HEK293T (cell line): Measurements from ENCODE around the gene PCDHA10.

Experiments
- CTCF ChIA-PET: fragments of 350-600 bp; formaldehyde crosslinking; extraction: SDS; loops from one replicate; lab custom pipeline; 2021; ENCODE audit warnings: antibody characterized with exemption, inconsistent platforms; lab: Yijun Ruan, JAX
- POLR2A ChIA-PET: fragments of 350-600 bp; formaldehyde crosslinking; extraction: SDS; loops from one replicate; lab custom pipeline; 2020; ENCODE audit warnings: antibody characterized with exemption, inconsistent platforms; lab: Yijun Ruan, JAX
- DNase-seq: peaks from one replicate; pipeline ENCODE4 v3.0.0; 2012; ENCODE audit warnings: mixed read lengths; ENCODE audit errors: extremely low spot score
- ARNT ChIP-seq: fragments of 450-650 bp; IDR thresholded peaks from 2 replicates; pipeline ENCODE4 v1.6.1; 2017; ENCODE audit warnings: mild to moderate bottlenecking
- BHLHE40 ChIP-seq: fragments of 450-650 bp; IDR thresholded peaks from 2 replicates; pipeline ENCODE4 v1.6.1; 2016; ENCODE audit warnings: mild to moderate bottlenecking, moderate library complexity, borderline replicate concordance
- CTBP1 ChIP-seq: fragments of 450-650 bp; IDR thresholded peaks from 2 replicates; pipeline ENCODE4 v1.6.1; 2016; ENCODE audit warnings: borderline replicate concordance
- ELF4 ChIP-seq: fragments of 450-650 bp; IDR thresholded peaks from 2 replicates; pipeline ENCODE4 v1.6.1; 2017; ENCODE audit warnings: antibody characterized with exemption
- FOXA1 ChIP-seq: fragments of 450-650 bp; IDR thresholded peaks from 2 replicates; pipeline ENCODE4 v1.6.1; 2016; ENCODE audit warnings: mild to moderate bottlenecking
- FOXK2 ChIP-seq: fragments of 450-650 bp; IDR thresholded peaks from 2 replicates; pipeline ENCODE4 v1.6.1; 2016; ENCODE audit warnings: mild to moderate bottlenecking
- FOXM1 ChIP-seq: fragments of 450-650 bp; IDR thresholded peaks from 2 replicates; pipeline ENCODE4 v1.6.1; 2017; ENCODE audit warnings: mild to moderate bottlenecking, borderline replicate concordance
- HDGF ChIP-seq: fragments of 450-650 bp; IDR thresholded peaks from 2 replicates; pipeline ENCODE4 v1.6.1; 2017; ENCODE audit warnings: antibody characterized with exemption, borderline replicate concordance
- L3MBTL2 ChIP-seq: fragments of 450-650 bp; conservative IDR thresholded peaks from 2 replicates; pipeline ENCODE4 v1.6.1; 2016; ENCODE audit warnings: mild to moderate bottlenecking
- LEF1 ChIP-seq: fragments of 450-650 bp; IDR thresholded peaks from 2 replicates; pipeline ENCODE4 v1.6.1; 2017; ENCODE audit warnings: mild to moderate bottlenecking, borderline replicate concordance
- NFRKB ChIP-seq: fragments of 450-650 bp; IDR thresholded peaks from 2 replicates; pipeline ENCODE4 v1.6.1; 2016; ENCODE audit warnings: mild to moderate bottlenecking, moderate library complexity
- PKNOX1 ChIP-seq: fragments of 450-650 bp; IDR thresholded peaks from 2 replicates; pipeline ENCODE4 v1.6.1; 2016
- SP1 ChIP-seq: fragments of 450-650 bp; IDR thresholded peaks from 2 replicates; pipeline ENCODE4 v1.6.1; 2017
- SUZ12 ChIP-seq: fragments of 450-650 bp; IDR thresholded peaks from 2 replicates; pipeline ENCODE4 v1.6.1; 2016; ENCODE audit warnings: mild to moderate bottlenecking
- TARDBP ChIP-seq: fragments of 450-650 bp; IDR thresholded peaks from 2 replicates; pipeline ENCODE4 v1.6.1; 2016
- ZNF384 ChIP-seq: fragments of 450-650 bp; IDR thresholded peaks from 2 replicates; pipeline ENCODE4 v1.6.1; 2016

Gene PCDHA10

GRCh38 chr5:140882591-140882899 lies 26.8 kb downstream of the PCDHA10 start:
- TF ChIP-seq SUZ12 (no peak), FOXK2 (no peak), L3MBTL2 (no peak), HDGF (no peak), ELF4 (no peak), NFRKB (no peak), CTBP1 (no peak), SP1 (no peak), ARNT (no peak), LEF1 (no peak), TARDBP (no peak), FOXM1 (no peak), BHLHE40 (no peak), FOXA1 (no peak), ZNF384 (no peak), PKNOX1 (no peak)
- ChIA-PET POLR2A (no interaction called here), CTCF (no interaction called here)
- DNase-seq = no peak

- TF ChIP-seq FOXM1 (no peak), SUZ12 (no peak), LEF1 (no peak)
- CTCF ChIA-PET = no interaction called here
- no peak for DNase-seq
- POLR2A ChIA-PET = no interaction called here
These were observed 27.7 kb downstream of the PCDHA10 start for GRCh38 chr5:140883373-140883772.

GRCh38 chr5:140883927-140884697 lies 28.4 kb downstream of the PCDHA10 start:
- no peak for TF ChIP-seq FOXA1
- no peak for TF ChIP-seq SP1
- TF ChIP-seq L3MBTL2 = no peak
- no peak for TF ChIP-seq FOXK2
- POLR2A ChIA-PET = no interaction called here
- CTCF ChIA-PET = no interaction called here
- no peak for DNase-seq

GRCh38 chr5:140916325-140916724 lies 60.6 kb downstream of the PCDHA10 start:
- CTCF ChIA-PET = interaction anchor here (1.2 kb wide), 1 partner anchor 9 kb away, joined by 3 read pairs; the partner anchor contains the start of gene PCDHAC1
- POLR2A ChIA-PET = no interaction called here
- TF ChIP-seq FOXM1 = no peak
- no peak for TF ChIP-seq ELF4
- no peak for TF ChIP-seq CTBP1
- no peak for TF ChIP-seq TARDBP
- TF ChIP-seq HDGF = no peak
- TF ChIP-seq FOXA1 = no peak
- TF ChIP-seq SUZ12 = no peak
- no peak for TF ChIP-seq SP1
- no peak for TF ChIP-seq ARNT
- no peak for TF ChIP-seq L3MBTL2
- TF ChIP-seq ZNF384 = no peak
- no peak for TF ChIP-seq LEF1
- TF ChIP-seq BHLHE40 = no peak
- TF ChIP-seq FOXK2 = no peak
- TF ChIP-seq PKNOX1 = no peak
- TF ChIP-seq NFRKB = no peak
- no peak for DNase-seq
